CD4-positive, alpha-beta T cell treated with Interleukin-12 subunit alpha and Interleukin-12 subunit beta, for 1 hour (primary cell): ENCODE results near the gene PTPRT.

Experiments used
- DNase-seq: peaks from one replicate; pipeline ENCODE4 v3.0.0-alpha.2; 2020

The PTPRT gene

GRCh38 chr20:42350521-42350920 is 839.2 kb downstream of the PTPRT start:
- DNase-seq, result no peak

DNA sequence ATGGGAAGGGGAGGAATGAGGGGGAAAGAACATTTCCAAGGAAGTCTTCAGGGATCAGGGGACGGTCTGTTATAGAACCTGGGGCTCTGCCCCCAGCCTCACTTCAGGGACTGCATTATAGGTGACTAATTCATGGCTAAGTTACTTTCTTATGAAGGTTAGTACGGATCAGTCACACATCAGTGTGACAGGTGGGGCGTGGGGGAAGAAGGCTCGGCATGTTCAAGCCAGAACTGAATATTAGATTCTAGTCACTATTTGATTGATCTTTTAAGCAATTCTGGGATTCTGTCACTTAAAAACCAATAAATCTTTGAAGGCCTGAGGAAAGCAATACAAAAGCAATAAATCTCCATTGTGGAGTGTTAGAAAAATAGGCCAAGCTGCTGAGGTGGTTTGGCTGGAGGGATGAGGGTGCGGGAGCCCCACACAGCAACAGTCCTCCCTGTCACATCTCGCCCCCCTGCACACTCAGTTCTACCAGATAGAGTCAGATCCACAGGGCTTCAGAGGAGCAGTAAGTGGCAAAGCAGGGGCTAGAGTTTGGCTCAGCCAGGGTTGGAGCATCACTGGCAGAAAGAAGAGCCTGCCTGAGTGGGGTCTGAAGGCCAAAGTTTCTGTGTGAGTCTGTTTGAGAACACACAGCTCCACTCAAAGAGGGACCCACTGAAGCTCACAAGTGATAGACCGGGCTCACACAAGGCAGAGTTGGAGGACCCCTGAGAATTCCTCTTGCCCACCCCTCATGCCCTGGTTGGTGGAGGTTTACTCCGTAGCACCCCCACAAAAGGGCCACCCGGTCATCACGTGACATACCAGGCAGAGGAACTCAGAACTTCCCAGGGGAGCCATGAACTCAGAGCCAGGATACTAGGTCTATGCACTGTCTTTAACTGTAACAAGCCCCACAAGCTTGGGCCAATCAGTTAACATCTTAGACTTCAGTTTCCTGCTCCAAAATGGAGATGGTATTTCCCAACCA is 843.2 kb downstream of the PTPRT start:
- no peak for DNase-seq

GRCh38 chr20:42341654-42342053 is 848.1 kb downstream of the PTPRT start:
- no peak for DNase-seq

DNA sequence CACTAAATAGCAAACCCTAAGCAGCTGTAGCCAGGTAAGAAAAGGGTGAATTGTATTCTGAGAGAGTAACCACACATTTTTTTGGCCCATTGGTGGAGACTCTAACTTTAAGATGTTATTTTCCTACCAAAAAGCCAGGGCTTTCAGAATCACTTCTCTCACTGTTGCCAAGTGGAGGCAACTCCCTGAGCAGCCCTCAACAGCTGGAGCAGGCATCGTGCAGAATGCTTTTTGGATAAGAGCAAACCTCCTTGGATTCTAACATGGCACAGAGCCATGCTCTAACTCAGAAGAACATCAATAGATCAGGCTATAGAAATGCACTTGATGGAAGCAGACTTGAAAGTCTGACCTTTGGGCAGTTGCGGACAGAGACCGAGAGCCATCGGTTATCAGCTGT is 849.3 kb downstream of the PTPRT start:
- no peak for DNase-seq

DNA sequence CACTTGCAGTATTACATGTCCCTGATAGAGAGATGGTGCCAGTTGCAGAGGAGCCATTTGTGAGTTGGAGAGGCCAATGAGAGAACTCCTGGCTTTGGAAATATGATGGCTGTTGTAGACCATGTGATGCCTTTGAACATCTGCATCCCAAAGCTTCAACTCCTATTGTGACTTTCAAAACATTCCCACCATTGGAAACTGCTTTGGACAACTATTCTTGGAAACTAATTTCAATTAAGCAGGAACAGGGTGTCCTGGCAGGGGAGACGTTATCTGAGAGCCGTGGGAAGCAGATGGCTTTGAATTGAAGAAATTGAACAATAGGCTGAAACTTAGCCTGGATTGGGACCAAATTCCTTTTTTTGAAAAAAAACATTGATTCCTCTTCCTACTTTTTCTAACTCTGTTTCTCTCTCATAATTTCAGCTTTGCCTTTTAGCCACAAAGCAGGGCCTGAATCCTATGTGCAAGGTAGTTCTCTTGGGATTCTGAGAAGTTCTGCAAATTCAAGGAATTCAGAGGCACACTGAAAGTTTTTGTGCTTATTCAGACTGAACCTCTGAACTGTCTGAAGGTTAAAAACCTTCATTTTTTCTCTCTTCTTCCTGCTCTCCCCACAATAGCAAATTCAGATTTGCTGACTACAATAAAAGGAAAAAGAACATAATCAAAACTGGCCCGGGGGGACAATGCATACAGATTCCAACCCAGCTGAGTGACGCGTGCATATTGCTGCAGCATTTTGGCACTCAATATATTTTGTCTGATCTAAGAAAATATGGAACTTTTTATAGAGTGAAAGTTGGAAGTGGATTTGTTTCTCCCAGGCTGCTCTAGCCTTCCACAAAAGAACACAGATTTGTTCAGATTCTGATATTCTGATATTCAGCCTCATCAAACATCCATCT is 851.2 kb downstream of the PTPRT start:
- no peak for DNase-seq

GRCh38 chr20:42336576-42336975 is 853.1 kb downstream of the PTPRT start:
- DNase-seq, result no peak

DNA sequence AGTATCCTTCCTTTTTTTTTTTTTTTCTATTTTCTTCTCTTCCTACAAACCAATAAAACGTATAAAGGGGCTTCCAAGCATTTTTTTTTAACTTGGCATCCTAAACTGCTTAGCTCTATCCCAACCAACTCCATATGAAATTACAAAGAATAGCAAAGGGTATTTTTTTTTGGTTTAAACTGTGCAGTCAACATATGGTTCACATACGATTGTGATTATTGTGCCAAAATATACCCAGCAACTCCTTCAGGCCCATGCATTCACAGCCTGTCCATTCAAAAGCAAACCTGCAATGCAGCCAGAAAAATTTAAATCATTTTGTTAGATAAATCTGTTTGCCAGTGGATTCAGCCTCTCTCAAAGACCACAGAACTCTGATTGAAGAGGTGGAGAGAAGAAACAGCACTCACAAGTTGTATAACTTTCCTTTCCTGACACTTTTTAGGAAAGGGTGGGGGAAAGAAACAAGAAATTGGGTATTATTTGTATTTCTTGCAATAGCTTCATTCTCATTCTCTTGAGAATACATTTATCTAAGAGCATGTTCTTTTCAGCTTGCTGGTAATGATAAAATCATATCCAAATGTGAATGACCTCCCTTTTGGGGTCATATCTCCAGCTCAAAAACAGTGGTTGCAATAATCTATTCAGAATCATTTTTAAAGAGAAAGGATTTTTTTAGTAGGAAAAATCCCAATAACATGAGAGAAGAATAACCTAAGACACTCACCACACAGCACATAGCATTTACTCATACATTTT is 870.3 kb downstream of the PTPRT start:
- no peak for DNase-seq

- DNase-seq, result no peak
Observed at GRCh38 chr20:42313704-42314103, 876.0 kb downstream of the PTPRT start.

DNA sequence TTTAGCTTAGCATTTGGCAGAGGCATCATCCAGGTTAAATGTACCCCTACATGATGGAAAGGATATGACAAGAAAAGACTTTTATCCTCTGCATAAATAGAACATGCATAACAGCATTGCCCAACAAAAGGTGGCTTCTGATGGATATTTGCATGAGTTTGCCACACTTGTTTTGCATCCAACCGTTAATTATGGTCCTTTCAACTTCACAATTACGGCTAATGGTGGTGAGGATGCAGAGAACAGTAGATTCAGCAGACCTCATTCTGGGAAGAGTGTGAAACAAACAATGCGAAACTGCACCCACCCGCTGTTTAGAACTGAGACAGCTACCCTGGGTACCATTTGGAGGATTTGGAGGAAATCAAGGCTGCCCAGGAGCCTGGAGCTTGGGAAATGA is 880.7 kb downstream of the PTPRT start:
- DNase-seq, result no peak

- no peak for DNase-seq
Observed at GRCh38 chr20:42308171-42308570, 881.5 kb downstream of the PTPRT start.

- no peak for DNase-seq
Observed at GRCh38 chr20:42295592-42295991, 894.1 kb downstream of the PTPRT start.

DNA sequence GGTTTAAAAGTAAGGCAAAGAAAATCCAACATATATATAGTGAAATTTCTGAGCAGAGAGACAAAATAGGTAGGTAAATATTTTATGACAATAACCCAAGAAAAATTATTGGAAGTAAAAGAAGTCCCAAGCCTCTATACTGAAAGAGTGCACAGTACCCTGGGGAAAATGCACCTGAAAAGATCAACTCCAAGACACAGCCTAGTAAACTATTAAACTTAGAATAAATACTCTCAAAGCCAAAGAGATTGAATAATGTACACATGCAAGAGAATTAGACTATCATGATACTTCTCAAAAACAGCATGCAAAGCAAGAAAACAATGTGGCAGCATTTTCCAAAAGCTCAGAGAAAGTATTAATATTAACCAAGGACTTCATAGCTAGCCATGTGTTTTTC is 894.7 kb downstream of the PTPRT start:
- no peak for DNase-seq

DNA sequence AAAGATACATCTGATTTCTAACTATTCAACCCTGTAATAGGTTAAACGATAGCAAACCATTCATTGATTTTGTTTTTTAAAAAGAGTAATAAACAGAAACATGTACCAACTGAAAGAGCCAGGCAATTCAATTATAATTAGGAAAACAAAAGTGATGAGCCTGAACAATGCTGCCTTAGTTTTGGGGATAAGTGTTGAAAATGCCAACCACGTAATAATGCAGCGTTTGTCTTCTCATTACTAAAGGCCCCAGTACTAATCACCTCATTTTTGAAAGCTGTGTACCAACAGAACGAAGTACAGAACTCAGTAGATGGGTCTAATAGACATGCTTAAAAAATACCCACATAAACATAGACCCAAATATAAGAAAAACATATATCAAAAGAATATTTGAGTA is 907.9 kb downstream of the PTPRT start:
- DNase-seq, result no peak

- no peak for DNase-seq
Observed at GRCh38 chr20:42276718-42277602, 912.7 kb downstream of the PTPRT start.

DNA sequence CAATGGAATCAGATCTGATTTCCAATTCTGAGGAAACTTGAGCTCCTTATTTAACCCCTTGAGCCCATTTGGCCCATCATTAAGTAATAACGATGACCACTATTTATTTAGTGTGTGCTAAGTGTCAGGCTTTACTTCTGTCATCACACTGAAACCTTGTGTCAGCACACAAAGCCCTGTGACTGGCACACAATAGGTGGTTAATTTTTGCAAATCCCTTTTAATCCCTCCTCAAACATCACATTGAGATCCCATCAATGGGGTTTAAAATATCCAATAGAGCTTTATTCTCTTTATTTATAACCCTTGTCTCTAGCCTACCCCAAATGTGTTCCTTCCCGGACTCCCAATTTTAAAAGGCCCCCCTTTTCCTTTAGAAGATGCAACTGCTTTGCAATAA is 914.7 kb downstream of the PTPRT start:
- no peak for DNase-seq

- DNase-seq, result no peak
Observed at GRCh38 chr20:42272516-42272915, 917.2 kb downstream of the PTPRT start.

- DNase-seq, result no peak
Observed at GRCh38 chr20:42270539-42270938, 919.2 kb downstream of the PTPRT start.

DNA sequence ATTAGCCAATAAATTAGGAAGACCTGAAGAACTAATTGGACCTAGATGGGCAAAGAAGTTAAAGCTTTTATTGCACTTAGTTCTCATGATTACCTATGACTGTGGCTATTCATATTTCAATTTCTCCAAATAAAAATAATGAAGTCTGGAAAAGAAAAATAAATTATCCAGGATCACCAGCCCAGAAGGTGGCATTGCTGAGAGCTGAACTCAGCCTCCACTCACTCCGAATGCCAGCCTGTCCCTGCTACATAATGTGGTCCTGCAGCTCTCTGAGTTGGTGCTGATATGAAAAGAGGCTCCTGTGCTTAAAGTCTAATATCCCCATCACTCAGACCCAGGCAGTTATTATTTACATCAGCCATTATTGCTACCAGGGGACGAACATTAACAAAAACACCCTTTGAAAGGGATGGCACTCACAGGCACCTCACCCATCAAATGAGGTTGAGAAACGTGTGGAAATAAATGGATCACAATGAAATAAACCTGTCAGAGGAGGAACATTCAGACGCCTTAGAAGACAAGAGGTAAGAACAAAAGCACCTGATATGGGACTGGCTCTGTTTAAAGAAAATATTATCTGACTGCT is 921.8 kb downstream of the PTPRT start:
- DNase-seq, result no peak

DNA sequence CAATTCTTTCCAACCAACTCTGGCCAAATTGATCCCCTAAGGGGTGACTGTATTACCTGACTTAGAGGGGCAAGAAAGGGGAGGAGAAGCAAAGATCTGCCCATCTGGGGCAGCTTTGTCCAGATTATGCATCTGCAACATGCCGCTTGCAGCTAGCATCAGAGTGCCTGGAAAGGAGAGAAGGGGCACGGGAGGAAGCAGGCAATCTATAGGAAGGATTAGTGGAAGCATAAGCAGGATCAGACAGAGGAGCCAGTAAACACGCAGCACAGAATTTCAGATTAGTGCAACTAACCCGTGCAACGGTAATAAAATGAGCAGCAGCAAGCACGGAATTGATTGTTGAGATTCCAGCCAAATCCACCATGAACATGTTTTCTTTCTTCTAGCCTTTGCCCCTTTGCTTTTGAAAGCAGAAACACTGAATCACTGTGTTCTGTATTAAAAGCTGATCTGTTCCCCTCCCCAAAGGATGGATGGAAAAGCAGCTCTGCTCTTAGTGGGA is 927.9 kb downstream of the PTPRT start:
- no peak for DNase-seq

DNA sequence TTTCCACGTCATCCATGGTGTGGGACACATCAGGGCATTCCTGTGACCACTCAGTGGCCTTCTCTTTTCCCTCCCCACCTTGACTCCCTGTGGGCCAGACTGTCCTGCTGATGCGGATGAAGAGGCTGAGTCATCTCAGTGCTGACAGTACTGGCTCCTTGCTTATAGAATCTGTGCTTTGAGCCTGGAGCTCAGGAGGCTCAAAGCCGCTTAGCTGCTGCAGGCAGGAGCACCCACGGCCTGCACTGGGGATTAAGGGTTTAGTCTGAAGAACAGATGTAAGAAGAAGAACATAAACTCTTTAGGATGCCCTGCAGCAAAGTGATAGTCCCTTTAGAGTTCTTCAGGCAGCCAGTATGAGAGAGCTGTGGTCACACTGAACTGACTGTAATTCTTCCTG is 929.5 kb downstream of the PTPRT start:
- DNase-seq, result no peak

GRCh38 chr20:42259389-42259788 is 930.3 kb downstream of the PTPRT start:
- DNase-seq, result no peak
